HG03025 (cell line): Measurements from ENCODE around the gene NCKAP5.

Source experiments
- ATAC-seq: cut with Tn5 transposase; IDR thresholded peaks from one replicate; pipeline ENCODE4 v1.9.1; 2021; ENCODE audit warnings: mild to moderate bottlenecking, moderate library complexity; ENCODE audit not compliant: unreplicated experiment, low FRiP score

NCKAP5 gene

DNA sequence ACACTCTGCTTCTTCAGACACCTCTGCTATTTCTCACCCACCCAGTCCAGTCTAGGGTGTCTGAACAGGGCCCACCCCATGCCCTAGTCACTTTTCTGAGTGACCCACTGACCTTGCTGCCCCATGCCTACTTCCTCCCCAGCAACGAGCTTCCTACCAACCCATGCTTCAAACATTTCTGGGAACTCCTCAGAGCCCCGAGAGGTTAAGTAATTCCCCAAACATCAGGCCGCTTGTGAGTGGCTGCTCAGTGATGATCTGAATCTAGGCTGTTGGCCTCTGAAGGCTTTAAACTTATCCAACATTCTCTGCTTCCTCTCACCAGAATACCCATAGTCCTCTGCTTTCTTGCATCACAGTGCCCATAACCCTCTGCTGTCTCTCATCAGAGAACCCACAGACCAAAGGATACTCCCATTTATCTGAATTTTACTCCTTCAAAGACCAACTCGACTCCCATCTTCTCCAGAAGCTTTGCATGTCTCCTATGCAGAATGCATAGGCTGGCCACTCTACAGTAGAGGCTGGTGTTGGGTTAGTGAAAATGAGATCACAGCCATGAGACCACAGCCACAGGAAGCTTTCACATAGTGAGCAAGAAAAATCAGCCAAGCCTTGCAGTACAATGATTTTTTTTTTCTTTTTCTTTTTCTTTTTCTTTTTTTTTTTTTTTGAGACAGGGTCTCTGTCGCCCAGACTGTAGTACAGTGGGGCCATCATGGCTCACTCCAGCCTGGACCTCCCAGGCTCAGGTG lies 588.7 kb downstream of the NCKAP5 start:
- ATAC-seq = no peak

DNA sequence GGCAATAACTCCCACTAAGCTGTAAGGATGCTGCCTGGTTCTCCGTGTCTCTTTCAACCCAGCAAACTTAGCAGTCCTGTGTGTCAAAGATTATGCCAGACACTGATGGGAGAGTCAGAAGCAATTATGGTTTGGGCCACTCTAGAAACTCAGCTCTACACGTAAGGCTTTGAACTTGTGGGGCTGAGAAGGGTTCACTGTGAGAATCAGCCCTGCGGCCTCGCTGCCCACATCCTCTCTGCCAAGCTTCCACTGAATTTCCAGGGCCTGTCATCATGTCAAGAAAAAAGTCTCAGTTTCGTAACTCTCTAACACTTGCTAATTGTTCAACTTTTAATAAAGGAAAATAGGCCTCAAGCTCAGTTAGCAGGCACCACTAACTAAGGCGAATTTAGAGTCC lies 589.4 kb downstream of the NCKAP5 start:
- no peak for ATAC-seq

DNA sequence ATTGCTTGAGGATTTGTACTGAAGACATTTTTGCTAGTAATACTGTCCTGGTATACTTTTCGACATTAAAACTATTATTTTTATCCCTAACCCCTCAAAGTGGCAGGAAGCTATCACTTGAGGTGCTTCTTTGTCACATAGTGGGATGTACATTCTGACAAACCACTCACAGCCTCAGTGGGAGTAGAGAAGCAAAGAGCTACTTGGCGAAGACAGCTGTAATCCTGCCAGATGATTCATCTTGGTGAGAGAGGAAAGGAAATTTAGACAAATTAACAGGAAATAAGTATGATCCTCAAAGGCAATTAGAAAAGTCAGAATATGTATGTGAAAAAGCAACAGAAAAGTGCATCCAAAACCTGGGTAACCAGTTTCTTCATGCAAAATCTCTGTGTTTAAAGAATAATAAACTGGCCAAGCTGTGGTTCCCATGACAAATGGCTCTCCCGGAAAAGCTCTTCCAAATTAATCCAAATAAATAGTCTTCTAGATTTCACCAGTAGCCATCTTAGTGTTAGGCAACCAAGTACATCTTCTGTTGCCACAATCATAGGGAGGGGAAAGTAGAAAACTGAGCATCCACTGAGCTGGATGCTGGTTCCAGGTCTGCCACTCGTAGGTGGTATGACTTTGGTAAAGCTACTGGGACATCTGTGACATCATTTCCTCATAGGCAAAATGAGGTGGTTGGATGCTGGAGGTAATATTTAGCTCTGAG lies 590.3 kb downstream of the NCKAP5 start:
- ATAC-seq = no peak

DNA sequence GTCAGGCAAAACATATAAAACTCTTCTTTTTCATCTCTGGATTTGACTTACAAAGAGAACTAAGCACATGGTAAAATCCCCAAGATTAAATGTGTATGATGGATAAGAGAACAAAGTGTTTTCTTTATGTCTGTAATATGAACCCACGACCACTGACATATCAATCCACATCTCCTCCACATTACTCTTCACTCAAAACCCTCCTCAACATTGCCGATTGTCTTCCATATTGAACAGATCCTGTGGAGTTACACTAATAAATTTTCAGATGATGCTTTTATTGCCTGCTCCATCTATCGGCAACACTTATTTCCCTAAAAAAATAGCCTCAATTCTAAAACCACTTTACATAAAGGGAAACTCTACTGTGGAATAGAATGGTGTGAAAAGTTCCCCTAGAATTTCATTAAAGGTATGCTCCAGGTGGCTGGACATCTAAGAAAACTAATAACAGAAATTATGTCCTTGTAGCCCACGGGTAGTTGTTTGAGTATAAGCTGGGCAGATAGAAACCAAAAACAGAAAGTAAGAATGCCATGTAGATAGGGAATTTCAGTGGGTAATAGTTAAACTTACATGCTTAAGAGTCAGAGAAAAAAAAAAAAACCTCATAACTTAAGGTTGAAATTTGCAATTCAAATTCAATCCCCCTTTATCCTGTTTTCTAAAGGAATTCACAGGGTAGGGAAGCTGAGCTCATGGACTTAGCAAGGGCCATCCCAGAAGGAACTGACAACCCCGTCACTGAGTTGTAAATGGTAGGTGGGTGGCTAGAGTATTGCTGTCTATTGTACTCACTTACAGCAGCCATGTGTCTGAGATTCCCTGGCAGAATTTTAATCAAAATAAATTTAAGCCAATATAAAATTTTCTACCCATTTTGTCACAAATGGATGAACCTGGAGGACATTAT lies 592.8 kb downstream of the NCKAP5 start:
- ATAC-seq = no peak

DNA sequence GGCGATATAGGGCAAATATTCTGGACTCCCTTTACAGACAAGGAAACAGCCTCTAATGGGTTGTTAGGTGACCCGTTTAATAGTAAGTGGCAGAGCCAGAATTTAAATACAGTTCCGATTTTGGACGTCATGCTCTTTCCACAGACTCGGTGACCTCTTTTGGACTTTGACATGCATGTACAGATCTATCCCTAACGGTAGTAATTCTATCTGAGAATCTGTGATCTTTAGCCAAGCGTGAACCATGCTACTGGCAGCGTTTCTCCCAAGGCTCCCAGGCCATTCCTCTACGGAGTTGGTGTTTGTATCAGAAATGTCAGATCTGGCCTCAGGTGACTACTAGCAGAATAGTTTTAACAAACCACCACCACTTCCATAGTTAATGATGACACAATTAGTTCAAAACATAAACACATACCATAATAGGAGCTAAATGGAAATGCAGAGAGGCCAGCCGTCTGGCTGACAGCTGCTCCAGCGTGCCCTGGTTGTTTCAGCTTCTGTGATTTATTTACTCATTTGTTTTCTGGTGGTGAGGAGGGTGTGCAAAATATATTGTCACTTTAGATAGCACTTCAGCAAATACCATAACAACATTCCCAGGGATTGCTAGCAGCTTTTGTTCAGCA lies 593.7 kb downstream of the NCKAP5 start:
- ATAC-seq = no peak

DNA sequence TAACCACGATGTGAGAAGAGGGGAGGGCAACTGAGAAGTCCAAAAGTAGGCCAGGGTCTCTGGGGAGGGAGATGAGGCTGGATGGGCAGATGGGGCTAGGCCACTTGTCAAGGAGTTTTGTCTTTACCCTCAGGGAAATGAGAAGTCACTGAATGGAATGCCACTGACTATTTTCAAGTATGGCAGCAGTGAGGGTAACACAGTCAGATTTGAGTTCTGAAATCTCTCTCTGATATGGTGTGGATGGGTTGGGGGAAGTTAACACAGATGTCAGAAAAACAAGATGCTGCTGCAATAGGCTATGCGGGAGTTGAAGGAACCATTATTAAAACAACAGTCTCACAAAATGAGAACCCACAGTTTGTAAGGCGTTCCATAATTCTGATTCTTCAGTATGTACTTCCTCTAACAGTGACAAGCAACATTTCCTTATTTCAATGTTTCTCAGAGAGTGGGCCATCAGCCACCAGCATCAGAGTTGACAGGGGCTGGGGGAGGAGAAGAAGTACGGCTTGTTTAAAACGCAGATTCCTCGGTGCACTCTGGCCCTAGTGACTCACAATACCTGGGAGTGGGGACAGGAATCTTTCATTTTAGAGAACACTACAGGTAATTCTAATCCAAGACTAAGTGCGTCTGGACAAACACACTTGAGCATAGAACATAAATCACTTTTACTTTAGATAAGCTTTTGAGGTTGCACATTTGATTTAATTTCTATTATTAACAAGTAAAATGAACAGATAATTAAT lies 596.8 kb downstream of the NCKAP5 start:
- ATAC-seq = no peak

DNA sequence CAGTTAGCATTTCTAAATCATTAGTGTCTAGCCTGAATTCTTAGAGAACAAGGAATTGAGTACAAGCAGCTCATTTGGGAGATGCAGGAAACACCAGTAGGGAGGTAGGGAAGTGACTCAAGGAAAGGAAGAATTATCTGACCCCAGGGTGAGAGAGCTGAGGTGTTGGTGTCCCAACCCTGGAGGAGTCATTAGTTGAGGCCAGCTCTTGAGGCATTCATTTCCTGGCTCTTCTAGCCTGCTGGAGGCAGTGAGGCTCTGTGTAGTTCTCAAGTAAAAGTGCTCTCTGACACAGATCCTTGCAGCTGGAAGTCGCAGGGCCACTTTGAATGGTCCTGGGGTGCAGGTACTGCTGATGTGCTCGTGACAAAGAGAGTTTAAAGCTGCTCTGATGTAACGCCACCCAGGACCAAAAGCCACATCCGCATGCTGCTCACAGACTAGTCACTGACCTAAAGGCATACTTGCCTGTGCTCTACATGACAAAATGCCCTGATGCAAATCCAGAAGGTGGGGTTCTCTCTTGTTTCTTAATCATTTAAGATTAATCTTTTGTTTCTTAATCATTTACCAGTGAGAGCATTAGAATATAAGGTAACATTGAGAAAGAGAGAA lies 598.8 kb downstream of the NCKAP5 start:
- no peak for ATAC-seq

DNA sequence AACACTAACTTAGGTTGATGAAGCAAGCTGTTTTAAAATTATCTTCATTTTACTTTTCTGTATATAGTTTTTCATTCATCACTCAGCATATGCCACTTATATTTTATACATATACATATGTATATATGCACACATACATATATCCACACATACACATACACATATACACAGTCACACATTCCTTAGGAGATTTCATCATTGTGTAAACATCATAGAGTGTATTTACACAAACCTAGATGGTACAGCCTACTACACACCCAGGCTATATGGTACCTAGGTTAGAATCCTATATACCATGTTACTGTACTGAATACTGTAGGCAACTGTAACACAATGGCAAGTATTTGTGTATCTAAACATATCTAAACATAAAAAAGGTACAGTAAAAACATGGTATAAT lies 602.8 kb downstream of the NCKAP5 start:
- no peak for ATAC-seq

DNA sequence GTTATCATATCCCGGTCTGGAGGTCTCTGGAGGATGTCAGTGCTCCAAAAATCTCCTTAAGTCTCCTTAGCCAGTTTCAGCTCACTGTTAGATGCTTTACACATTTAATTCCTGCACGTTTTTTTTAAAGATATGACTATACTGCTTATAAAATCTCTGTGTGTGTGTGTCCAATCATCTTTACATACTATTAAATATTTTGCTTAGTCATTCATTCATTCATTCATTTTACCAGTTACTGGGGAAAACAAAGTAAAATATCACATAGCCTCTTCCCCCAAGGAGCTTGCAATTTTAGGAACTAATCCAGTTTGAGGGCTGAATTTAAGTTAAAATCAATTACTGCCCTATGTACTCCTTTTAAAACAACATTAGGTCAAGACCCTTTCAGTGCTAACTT lies 605.1 kb downstream of the NCKAP5 start:
- no peak for ATAC-seq

DNA sequence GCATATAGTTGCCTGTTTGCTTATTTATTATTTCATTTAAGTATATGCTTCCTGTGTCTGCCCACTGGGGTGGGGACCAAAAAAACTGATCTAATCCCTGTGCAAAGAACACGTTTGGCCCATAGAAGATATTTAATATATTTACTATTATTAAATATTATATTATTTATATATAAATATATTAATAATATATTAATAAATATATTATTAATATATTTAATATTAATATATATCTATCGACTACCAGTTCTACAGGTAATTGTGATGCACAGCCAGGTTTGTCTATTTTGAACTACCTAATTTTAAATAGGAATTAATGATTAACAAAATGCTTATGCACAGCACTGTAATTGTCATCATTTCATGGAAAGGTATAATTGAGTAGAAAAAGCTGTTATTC lies 609.4 kb downstream of the NCKAP5 start:
- ATAC-seq = no peak

DNA sequence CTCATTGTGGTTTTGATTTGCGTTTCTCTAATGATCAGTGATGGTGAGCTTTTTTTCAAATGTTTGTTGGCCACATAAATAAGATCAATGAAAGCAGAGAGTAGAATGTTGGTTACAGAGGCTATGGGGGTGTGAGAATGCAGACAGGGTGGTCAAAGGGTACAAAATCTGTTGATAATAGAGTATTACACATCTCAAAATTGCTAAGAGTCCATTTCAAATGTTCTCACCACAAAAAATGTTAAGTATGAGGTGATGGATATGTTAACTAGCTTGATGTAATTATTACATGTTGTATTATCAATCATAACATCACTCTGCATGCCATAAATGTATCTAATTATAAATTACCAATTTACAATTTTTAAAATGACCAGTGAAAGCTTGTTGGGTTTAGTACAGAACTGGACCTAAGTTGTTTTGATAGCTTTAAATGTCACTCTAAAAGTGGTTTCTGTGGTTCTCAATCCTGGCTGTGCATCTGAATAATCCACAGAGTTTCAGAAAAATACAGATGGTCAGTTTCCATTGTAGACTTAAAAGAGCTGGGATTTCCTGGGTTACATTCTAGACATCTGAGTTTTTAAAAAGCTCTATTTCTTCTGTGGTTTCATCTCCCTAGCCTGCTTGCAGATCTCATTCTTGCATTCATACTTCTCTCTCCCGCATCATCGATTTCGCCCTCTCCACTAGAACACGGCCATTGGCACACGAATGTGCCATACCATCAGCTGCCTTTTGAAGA lies 612.2 kb downstream of the NCKAP5 start:
- no peak for ATAC-seq

DNA sequence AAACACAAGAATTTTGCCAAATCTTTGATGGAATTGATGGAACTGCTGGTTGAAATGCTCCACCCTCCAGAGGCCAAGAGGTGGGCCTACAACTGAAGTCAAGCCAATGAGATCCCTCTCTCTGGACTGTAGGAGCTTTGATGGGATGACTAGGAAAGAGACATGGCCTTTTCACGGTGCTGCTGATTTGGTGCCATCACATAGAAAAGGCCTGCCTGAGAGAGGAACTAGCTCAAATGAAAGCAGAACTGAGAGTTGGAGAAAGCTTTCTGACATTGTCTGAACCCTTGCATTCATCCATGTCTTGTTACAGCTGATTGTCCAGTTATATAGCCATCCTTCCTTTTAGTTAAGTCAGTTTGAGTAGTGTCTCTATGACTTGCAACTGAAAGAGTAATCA lies 614.5 kb downstream of the NCKAP5 start:
- ATAC-seq = peak; percentile 91

DNA sequence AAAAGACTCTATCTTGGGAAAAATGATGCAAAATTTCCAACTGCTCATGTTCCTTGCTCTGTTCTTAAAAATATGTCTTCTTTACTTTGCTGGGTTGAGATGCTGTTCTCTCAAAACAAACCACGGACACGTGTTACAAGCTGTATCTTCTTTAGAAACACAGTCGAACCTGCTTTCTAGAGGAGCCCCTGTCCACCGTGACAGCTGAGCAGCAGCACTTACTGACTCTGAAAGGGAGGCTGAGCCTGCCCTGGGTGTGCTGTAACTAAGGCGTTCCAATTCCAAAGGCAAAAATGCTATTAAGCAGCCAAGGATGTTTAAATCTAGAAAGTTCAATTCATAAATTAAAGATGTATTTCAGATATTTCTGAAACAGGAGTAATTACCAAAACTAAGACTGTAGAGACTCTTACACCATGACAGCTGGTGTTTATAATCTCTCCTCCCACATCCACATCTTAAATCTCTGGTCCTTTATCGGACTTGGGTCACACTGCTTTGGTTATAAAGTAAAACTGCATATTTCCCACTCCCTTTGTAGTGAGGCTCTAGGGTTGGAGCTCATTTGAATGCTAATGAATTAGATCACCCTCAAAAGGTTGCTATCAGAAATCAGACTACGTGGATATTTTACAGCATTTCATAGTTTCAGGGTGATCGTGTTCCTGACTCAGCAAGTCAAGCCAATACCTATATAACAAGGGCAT lies 617.1 kb downstream of the NCKAP5 start:
- no peak for ATAC-seq

DNA sequence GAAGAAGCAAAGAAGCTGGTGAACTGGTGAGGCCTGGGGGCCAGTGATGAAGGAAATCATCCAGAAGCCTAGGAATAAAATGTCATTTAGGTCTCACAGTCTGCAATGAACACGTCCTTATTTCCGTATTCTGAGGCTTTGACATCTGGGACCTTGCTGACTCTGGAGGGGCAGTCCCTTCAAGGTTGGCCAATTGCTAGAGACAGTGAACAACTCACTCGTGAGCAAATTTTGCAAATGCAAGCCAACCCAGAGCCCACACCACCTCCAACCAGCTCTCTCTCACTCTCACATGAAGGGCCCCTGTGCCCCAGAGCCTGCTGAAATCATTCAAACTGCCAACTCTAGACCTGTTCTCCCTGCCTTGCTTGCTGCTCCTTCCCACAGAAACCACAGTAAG lies 619.2 kb downstream of the NCKAP5 start:
- no peak for ATAC-seq

DNA sequence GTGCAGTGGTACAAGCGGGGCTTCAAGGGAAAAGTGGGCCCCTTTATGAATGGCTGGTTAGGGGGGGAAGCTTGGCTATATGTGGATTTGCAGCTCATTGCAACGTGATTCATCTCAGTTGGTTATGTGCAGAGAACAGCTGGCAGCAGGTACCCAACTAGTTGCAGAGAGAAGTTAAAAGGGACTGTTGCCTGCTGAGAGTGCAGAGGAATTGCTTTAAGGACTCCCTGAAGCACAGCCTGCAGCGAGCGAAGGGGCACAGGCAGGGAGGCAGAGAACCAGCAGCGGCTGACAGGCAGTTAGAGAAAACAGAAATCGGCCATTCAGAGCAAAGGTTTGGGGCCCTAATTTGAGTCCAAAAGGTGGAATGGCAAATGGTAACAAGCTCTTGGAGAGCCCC lies 620.1 kb downstream of the NCKAP5 start:
- no peak for ATAC-seq

DNA sequence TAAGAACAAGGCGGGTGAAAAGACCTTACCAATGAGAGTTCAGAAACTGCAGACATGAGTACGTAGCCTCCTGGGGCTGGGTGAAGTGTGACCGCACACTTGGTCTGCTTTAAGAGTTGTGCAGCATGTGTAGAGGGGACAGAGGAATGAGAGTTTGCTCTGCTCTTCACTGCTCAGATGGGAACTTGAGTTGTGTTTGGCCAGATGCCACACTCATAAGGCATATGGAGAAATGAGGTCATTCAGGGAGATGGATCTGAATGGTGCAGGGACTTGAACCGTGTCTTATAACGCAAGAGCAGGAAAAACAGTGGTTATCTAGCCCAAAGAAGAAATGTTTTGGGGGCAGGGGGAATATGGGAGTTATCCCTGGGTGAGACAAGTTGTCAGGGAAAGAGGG lies 624.4 kb downstream of the NCKAP5 start:
- ATAC-seq = no peak

DNA sequence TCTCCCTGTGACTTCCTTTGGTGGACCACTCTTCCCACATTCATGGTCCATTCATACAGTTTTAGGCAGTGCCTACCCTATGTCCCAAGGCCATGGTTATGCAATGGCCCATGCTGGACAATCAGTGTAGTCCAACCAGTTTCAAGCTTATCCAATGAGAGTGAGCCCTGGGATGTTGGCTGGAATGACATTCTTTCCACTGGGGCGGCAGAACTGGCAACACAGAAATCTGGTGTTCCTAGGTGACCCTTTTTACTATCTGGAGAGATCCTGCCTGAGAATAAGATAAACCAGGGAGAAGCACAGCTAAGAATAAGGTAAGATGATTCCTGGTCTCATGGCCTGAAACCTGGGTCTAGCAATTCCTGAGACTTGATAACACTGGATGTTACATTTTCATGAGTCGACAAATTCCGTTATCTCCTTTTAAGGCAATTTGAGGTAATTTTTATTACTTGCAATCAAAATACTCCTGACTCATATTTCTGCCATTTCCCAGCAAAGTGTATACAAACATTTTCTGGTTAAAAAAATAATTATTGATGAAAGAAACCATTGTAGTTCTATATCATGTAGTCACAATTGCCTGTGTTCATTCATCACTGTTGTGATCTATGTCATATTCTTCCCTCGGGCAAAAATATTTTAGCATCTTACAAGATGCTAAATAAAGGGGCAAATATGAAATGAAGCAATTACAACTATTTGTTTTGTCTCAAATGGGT lies 626.8 kb downstream of the NCKAP5 start:
- no peak for ATAC-seq

DNA sequence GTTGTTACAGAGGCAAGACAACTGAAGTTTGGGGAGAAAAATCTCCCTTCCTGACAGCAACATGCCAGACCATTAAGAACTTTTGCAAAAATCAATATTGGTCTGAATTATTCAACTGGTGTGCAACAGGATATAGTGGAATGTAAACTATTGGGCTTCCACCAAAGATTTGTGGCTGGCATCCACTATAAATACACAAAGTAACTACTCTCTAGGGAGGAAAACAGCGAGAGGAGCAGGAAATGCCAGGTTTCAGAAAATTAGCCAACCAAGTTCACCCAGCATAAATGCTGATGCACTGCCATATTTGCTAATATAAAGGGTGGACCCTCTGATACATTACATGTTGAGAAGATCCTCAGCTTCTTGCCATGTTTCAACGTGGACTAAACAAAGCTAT lies 630.6 kb downstream of the NCKAP5 start:
- ATAC-seq = no peak
